Activated B cell treated with CpG ODN at 0.5 μM for 24 hours (primary cell): ENCODE data around the gene RASL10A. TPM values are rescaled to one million over a fixed set of nuclear protein-coding genes. Genes with fewer than 3 reads are reported as not detected.

Experiments used
- ATAC-seq: fragments of 200-7000 bp; cut with Tn5 transposase; one replicate; pipeline ENCODE4 v1.10.0; 2021; ENCODE audit warnings: low read depth, mild to moderate bottlenecking, moderate library complexity
- CTCF ChIA-PET: fragments of 350-600 bp; sonication (Branson Sonifier 250); formaldehyde crosslinking; loops from one replicate; lab custom pipeline; 2021; ENCODE audit warnings: antibody characterized with exemption; lab: Charles Lee
- POLR2A ChIA-PET: fragments of 350-600 bp; sonication (Branson Sonifier 250); formaldehyde crosslinking; loops from one replicate; lab custom pipeline; 2021; ENCODE audit warnings: antibody characterized with exemption; lab: Charles Lee
- DNase-seq: peaks from one replicate; pipeline ENCODE4 v3.0.0; 2022
- H3K27ac Mint-ChIP-seq: one replicate; pipeline ENCODE4 v1.8.0; 2020; ENCODE audit warnings: mixed read lengths
- H3K27me3 Mint-ChIP-seq: one replicate; pipeline ENCODE4 v1.8.0; 2021; ENCODE audit warnings: mixed read lengths
- H3K36me3 Mint-ChIP-seq: one replicate; pipeline ENCODE4 v1.8.0; 2021; ENCODE audit warnings: low read depth, mixed read lengths
- H3K4me1 Mint-ChIP-seq: one replicate; pipeline ENCODE4 v1.8.0; 2021; ENCODE audit warnings: mixed read lengths
- H3K4me3 Mint-ChIP-seq: one replicate; pipeline ENCODE4 v1.8.0; 2020; ENCODE audit warnings: mild to moderate bottlenecking, mixed read lengths
- H3K9me3 Mint-ChIP-seq: one replicate; pipeline ENCODE4 v1.8.0; 2020; ENCODE audit warnings: mixed read lengths
- CTCF ChIP-seq: fragments of 200-600 bp; IDR thresholded peaks from one replicate; pipeline ENCODE4 v1.8.0; 2022; ENCODE audit warnings: antibody characterized with exemption, mild to moderate bottlenecking
- intact Hi-C: fragments of 100-400 bp; cut with micrococcal nuclease; formaldehyde crosslinking; loops from one replicate; pipeline ENCODE4 v1.15.1; 2024
- total RNA-seq: library from RNA; stranded (reverse); gene quantifications from 2 replicates; pipeline ENCODE4 v1.2.3, GENCODE V29; 2022

Gene RASL10A
- total RNA-seq, 1 donor from 2014 or later = 1.0 TPM

- Mint-ChIP-seq H3K27ac (no peak overlapping the region), H3K9me3 (no peaks in the 10 kb centered on the region), H3K4me3 (peak overlapping the region; percentile 75), H3K27me3 (peaks cover 15% of the 10 kb centered on the region), H3K4me1 (peaks cover 19% of the 10 kb centered on the region), H3K36me3 (peaks cover 6% of the 10 kb centered on the region)
- DNase-seq = no peak
- ChIA-PET POLR2A (interaction anchor here (0.7 kb wide), 1 partner anchor 51 kb away, joined by 10 read pairs; no protein-coding TSS in a partner anchor), CTCF (no interaction called here)
- TF ChIP-seq CTCF = no peak
- no peak for ATAC-seq
- intact Hi-C loops = loop anchor here (1.0 kb wide), 1 partner anchor 218 kb away; no protein-coding TSS in a partner anchor
Measured at GRCh38 chr22:29305836-29306174, 9.7 kb downstream of the RASL10A start.

- ATAC-seq = no peak
- Mint-ChIP-seq H3K4me1 (peaks cover 17% of the 10 kb centered on the region), H3K4me3 (no peak overlapping the region), H3K27ac (no peak overlapping the region), H3K36me3 (peaks cover 32% of the 10 kb centered on the region), H3K27me3 (peaks cover 12% of the 10 kb centered on the region), H3K9me3 (no peaks in the 10 kb centered on the region)
- no peak for TF ChIP-seq CTCF
- intact Hi-C loops = no loop called here
- POLR2A ChIA-PET = interaction anchor here (0.6 kb wide), 2 partner anchors 15 to 158 kb away, joined by 3 to 4 read pairs; no protein-coding TSS in a partner anchor
- DNase-seq = no peak
- CTCF ChIA-PET = no interaction called here
Measured at GRCh38 chr22:29302681-29303465, 12.6 kb downstream of the RASL10A start.

- no peak for TF ChIP-seq CTCF
- ChIA-PET POLR2A (interaction anchor here (0.6 kb wide), 1 partner anchor 159 kb away, joined by 4 read pairs; no protein-coding TSS in a partner anchor), CTCF (no interaction called here)
- intact Hi-C loops = no loop called here
- Mint-ChIP-seq H3K27me3 (peaks cover 9% of the 10 kb centered on the region), H3K4me3 (no peak overlapping the region), H3K27ac (no peak overlapping the region), H3K9me3 (no peaks in the 10 kb centered on the region), H3K4me1 (peaks cover 13% of the 10 kb centered on the region), H3K36me3 (peaks cover 37% of the 10 kb centered on the region)
- DNase-seq (no peak), ATAC-seq (no peak)
Measured at GRCh38 chr22:29302402-29302680, 13.2 kb downstream of the RASL10A start.

GRCh38 chr22:29301716-29302401 is 13.6 kb downstream of the RASL10A start:
- TF ChIP-seq CTCF = no peak
- Mint-ChIP-seq H3K27me3 (peaks cover 8% of the 10 kb centered on the region), H3K36me3 (peaks cover 42% of the 10 kb centered on the region), H3K27ac (no peak overlapping the region), H3K4me3 (no peak overlapping the region), H3K9me3 (no peaks in the 10 kb centered on the region), H3K4me1 (peaks cover 12% of the 10 kb centered on the region)
- intact Hi-C loops = no loop called here
- DNase-seq (no peak), ATAC-seq (no peak)
- CTCF ChIA-PET = no interaction called here
- POLR2A ChIA-PET = no interaction called here

- Mint-ChIP-seq H3K36me3 (peaks cover 50% of the 10 kb centered on the region), H3K27me3 (peaks cover 8% of the 10 kb centered on the region), H3K9me3 (no peaks in the 10 kb centered on the region), H3K27ac (no peak overlapping the region), H3K4me1 (peaks cover 6% of the 10 kb centered on the region), H3K4me3 (no peak overlapping the region)
- POLR2A ChIA-PET = no interaction called here
- intact Hi-C loops = no loop called here
- DNase-seq = no peak
- CTCF ChIA-PET = no interaction called here
- TF ChIP-seq CTCF = no peak
- no peak for ATAC-seq
Measured at GRCh38 chr22:29300807-29301601, 14.5 kb downstream of the RASL10A start.
